Central memory CD8-positive, alpha-beta T cell (primary cell): ENCODE results near the gene COL15A1.

ENCODE experiments used
- ATAC-seq: fragments of 150-1000 bp; cut with Tn5 transposase; replicated peaks from 2 replicates; pipeline ENCODE4 v1.10.0; 2022; ENCODE audit warnings: mild to moderate bottlenecking, moderate FRiP score, moderate number of reproducible peaks; ENCODE audit not compliant: poor library complexity, severe bottlenecking; ENCODE audit errors: extremely low read depth
- DNase-seq, 2 donors: peaks; one replicate each; pipeline ENCODE4 v3.0.0; 2021; ENCODE audit warnings: low spot score in 2 of 2
- H3K27ac Mint-ChIP-seq: one replicate; pipeline ENCODE4 v1.8.0; 2022; ENCODE audit warnings: low read depth, mild to moderate bottlenecking, moderate library complexity, mixed read lengths
- H3K27me3 Mint-ChIP-seq: one replicate; pipeline ENCODE4 v1.8.0; 2022; ENCODE audit warnings: mixed read lengths
- H3K36me3 Mint-ChIP-seq: one replicate; pipeline ENCODE4 v1.8.0; 2022; ENCODE audit warnings: mild to moderate bottlenecking, moderate library complexity, mixed read lengths; ENCODE audit not compliant: insufficient read depth
- H3K4me1 Mint-ChIP-seq: one replicate; pipeline ENCODE4 v1.8.0; 2022; ENCODE audit warnings: mixed read lengths
- H3K4me3 Mint-ChIP-seq: one replicate; pipeline ENCODE4 v1.8.0; 2022; ENCODE audit warnings: mild to moderate bottlenecking, moderate library complexity, mixed read lengths
- H3K9me3 Mint-ChIP-seq: one replicate; pipeline ENCODE4 v1.8.0; 2022; ENCODE audit warnings: mixed read lengths

COL15A1 gene

DNA sequence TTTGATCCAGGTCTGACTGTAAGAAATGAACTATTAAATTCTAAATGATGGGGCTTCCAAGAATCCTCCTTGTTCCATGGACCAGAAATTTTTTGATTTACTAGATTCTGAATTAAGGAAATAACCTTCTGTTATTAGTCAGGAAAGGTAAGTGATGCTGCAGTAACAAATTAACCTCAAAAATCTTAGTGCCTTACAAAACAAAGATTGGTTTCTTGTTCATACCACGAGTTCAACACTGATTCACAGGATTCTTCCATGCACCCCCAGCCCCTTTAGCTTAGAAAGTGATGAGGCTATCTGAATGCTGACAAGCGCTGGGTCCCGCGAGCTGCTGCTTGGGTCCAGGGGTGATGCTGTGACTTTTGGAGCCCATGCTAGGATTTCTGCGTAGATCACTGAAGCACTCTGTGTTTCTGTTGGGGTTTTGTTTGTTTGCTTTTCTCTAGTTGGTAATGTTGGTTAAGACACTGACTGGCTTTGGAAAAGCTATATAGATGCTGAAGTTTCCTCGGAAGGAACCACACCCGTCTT lies 52.3 kb downstream of the COL15A1 start:
- no peak for DNase-seq
- Mint-ChIP-seq H3K4me3 (no peak overlapping the region), H3K36me3 (no peaks in the 10 kb centered on the region), H3K4me1 (peaks cover 14% of the 10 kb centered on the region), H3K9me3 (no peaks in the 10 kb centered on the region), H3K27ac (no peak overlapping the region), H3K27me3 (peaks cover 19% of the 10 kb centered on the region)
- ATAC-seq = no peak

DNA sequence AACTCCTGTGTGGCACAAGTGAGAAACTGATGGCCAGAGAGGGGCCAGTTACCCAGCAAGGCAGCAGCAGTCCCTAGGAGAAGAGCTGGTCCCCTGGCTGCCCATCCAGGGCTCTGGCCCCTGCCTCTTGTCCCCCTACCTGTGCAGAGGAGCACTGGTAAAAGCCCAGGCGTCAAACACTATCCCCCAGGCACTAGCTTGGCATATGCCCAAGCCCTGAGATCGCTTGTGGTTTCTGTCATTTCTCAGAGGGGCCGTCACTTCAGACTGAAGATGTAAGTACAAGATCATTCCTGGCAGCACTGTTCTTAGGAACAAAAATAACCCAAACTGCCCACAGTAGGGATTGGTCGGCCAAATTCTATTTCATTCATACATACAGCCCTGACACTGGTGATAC lies 53.9 kb downstream of the COL15A1 start:
- no peak for DNase-seq
- H3K27ac Mint-ChIP-seq = no peak overlapping the region
- no peaks in the 10 kb centered on the region for H3K9me3 Mint-ChIP-seq
- H3K4me1 Mint-ChIP-seq = peaks cover 22% of the 10 kb centered on the region
- no peak for ATAC-seq
- H3K27me3 Mint-ChIP-seq = peaks cover 19% of the 10 kb centered on the region
- H3K36me3 Mint-ChIP-seq = no peaks in the 10 kb centered on the region
- H3K4me3 Mint-ChIP-seq = no peak overlapping the region

DNA sequence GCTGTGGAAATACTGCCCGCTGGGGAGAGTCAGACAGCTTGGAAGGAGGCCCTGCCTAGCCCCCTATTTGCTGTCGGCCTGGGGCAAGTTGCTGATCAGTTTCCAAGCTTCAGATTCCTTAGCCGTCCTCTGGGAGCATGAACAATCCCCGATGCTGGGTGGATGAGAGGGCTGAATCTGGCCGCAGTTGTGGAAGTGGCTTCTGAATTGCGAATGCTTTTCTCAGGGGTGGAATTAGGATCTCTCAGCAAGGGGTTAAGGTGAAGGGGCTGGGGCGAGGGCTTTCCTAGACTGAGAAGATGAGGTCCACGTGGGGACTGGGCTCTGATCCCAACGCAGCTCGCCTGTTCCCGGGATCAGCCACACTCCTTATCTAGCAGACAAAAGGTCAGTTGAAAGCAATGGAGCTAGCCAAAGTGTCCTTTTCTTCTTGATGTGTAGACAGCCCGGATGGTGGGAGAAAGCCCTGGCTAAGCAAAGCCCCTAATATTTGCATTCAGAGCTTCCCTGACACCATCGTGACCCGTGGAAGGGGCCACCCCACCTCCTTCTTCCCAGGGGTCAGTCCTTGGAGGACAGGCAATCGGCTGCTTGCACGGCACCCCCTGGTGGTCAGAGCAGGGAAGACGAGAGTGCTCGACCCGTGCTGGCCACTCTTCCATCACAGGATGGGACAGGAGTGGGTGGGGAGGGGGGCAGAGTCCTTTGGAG lies 54.9 kb downstream of the COL15A1 start:
- Mint-ChIP-seq H3K27ac (no peak overlapping the region), H3K4me3 (no peak overlapping the region), H3K36me3 (no peaks in the 10 kb centered on the region), H3K27me3 (peaks cover 20% of the 10 kb centered on the region), H3K9me3 (no peaks in the 10 kb centered on the region), H3K4me1 (peaks cover 25% of the 10 kb centered on the region)
- DNase-seq (peak in 1 of 2 donors; percentile 52), ATAC-seq (no peak)

- Mint-ChIP-seq H3K4me1 (peaks cover 27% of the 10 kb centered on the region), H3K27me3 (peaks cover 25% of the 10 kb centered on the region), H3K36me3 (no peaks in the 10 kb centered on the region), H3K27ac (peak overlapping the region; percentile 55), H3K4me3 (no peak overlapping the region), H3K9me3 (no peaks in the 10 kb centered on the region)
- no peak for DNase-seq
- no peak for ATAC-seq
These were observed 55.4 kb downstream of the COL15A1 start for GRCh38 chr9:98999152-98999525.

GRCh38 chr9:99000476-99001395 lies 57.0 kb downstream of the COL15A1 start:
- Mint-ChIP-seq H3K27me3 (peaks cover 17% of the 10 kb centered on the region), H3K9me3 (no peaks in the 10 kb centered on the region), H3K4me3 (no peak overlapping the region), H3K27ac (no peak overlapping the region), H3K4me1 (peaks cover 34% of the 10 kb centered on the region), H3K36me3 (no peaks in the 10 kb centered on the region)
- peak; percentile 52 for ATAC-seq
- DNase-seq = peak; percentile 27 to 34

DNA sequence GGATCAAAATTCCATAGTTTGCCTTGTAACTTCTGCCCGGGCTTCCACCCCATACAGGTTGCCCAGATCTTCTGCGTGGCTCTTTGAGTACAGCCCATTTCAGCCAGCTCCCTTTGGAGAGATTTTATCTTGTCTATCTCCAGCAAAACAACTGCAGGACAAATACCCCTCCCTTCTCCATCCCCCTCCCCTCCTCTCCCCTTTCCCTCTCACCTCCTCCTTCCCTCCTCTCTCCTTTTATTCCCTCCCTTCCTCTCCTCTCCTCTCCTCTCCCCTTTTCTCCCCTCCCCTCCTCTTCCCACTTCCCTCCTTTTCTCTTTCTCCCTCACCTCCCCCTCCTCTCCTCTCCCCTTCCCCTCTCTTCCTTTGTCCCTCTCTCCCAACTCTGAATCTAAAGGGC lies 58.2 kb downstream of the COL15A1 start:
- DNase-seq (no peak), ATAC-seq (no peak)
- Mint-ChIP-seq H3K27ac (no peak overlapping the region), H3K36me3 (no peaks in the 10 kb centered on the region), H3K4me1 (peaks cover 34% of the 10 kb centered on the region), H3K9me3 (no peaks in the 10 kb centered on the region), H3K4me3 (no peak overlapping the region), H3K27me3 (peaks cover 12% of the 10 kb centered on the region)

- ATAC-seq = no peak
- DNase-seq = no peak
- Mint-ChIP-seq H3K27me3 (peaks cover 12% of the 10 kb centered on the region), H3K9me3 (no peaks in the 10 kb centered on the region), H3K36me3 (no peaks in the 10 kb centered on the region), H3K27ac (no peak overlapping the region), H3K4me3 (no peak overlapping the region), H3K4me1 (peaks cover 34% of the 10 kb centered on the region)
These were observed 59.0 kb downstream of the COL15A1 start for GRCh38 chr9:99002706-99003105.

- no peak for DNase-seq
- no peaks in the 10 kb centered on the region for H3K36me3 Mint-ChIP-seq
- no peak overlapping the region for H3K4me3 Mint-ChIP-seq
- H3K9me3 Mint-ChIP-seq = no peaks in the 10 kb centered on the region
- H3K27ac Mint-ChIP-seq = peak overlapping the region; percentile 23
- ATAC-seq = no peak
- H3K27me3 Mint-ChIP-seq = peaks cover 12% of the 10 kb centered on the region
- peaks cover 34% of the 10 kb centered on the region for H3K4me1 Mint-ChIP-seq
These were observed 59.6 kb downstream of the COL15A1 start for GRCh38 chr9:99003308-99003707.

- ATAC-seq = no peak
- H3K36me3 Mint-ChIP-seq = no peaks in the 10 kb centered on the region
- no peaks in the 10 kb centered on the region for H3K9me3 Mint-ChIP-seq
- peaks cover 34% of the 10 kb centered on the region for H3K4me1 Mint-ChIP-seq
- peak overlapping the region; percentile 23 for H3K27ac Mint-ChIP-seq
- no peak for DNase-seq
- H3K27me3 Mint-ChIP-seq = peaks cover 12% of the 10 kb centered on the region
- H3K4me3 Mint-ChIP-seq = no peak overlapping the region
These were observed 60.4 kb downstream of the COL15A1 start for GRCh38 chr9:99004115-99004514.

GRCh38 chr9:99004717-99005460 lies 61.2 kb downstream of the COL15A1 start:
- Mint-ChIP-seq H3K4me1 (peaks cover 34% of the 10 kb centered on the region), H3K36me3 (no peaks in the 10 kb centered on the region), H3K4me3 (no peak overlapping the region), H3K9me3 (peaks cover under 1% of the 10 kb centered on the region), H3K27ac (peak overlapping the region; percentile 23), H3K27me3 (peaks cover 12% of the 10 kb centered on the region)
- ATAC-seq (no peak), DNase-seq (no peak)

DNA sequence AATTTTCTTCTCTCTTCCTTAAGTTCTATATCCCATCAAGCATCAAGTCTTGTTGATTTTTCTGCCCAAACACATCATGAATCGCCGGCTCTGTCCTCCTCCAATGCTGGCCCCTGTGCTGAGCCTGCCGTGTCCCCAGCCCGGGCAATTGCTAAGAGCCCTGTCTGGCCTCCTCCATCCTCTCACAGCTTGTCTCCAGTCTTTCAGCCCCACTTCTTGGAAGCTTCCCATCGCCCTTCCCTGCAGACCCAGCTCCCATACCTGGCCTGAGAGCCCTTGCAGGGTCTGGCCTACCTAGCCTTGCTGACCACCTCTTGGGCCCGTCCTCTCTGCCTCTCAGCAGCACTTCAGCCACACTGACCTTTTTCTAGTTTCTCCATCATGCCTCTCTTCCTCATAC lies 61.9 kb downstream of the COL15A1 start:
- Mint-ChIP-seq H3K27me3 (peaks cover 12% of the 10 kb centered on the region), H3K9me3 (peaks cover 6% of the 10 kb centered on the region), H3K36me3 (no peaks in the 10 kb centered on the region), H3K4me1 (peaks cover 30% of the 10 kb centered on the region), H3K27ac (no peak overlapping the region), H3K4me3 (no peak overlapping the region)
- DNase-seq (no peak), ATAC-seq (no peak)

GRCh38 chr9:99006511-99006910 lies 62.8 kb downstream of the COL15A1 start:
- H3K36me3 Mint-ChIP-seq = no peaks in the 10 kb centered on the region
- no peak for DNase-seq

More at GRCh38 chr9:99006511-99006910, 62.8 kb downstream of the COL15A1 start:
- H3K4me1 Mint-ChIP-seq = peaks cover 22% of the 10 kb centered on the region
- H3K27me3 Mint-ChIP-seq = peaks cover 12% of the 10 kb centered on the region
- no peak overlapping the region for H3K4me3 Mint-ChIP-seq
- no peak for ATAC-seq
- no peak overlapping the region for H3K27ac Mint-ChIP-seq
- peaks cover 6% of the 10 kb centered on the region for H3K9me3 Mint-ChIP-seq
